Neural progenitor cell (in vitro differentiated cells): ENCODE measurements around the gene AGPAT4. TPM values are rescaled to one million over a fixed set of nuclear protein-coding genes. Genes with fewer than 3 reads are reported as not detected.
A peak's percentile ranks its signal among the peaks of the same experiment; 100 is the strongest.

ENCODE experiments used
- DNase-seq: peaks from one replicate; pipeline ENCODE4 v3.0.0-alpha.2; 2016; ENCODE audit warnings: low spot score
- H2AFZ ChIP-seq: fragments of 200-600 bp; sonication (generic); replicated peaks from 2 replicates; pipeline ENCODE4 v1.6.1; 2016; ENCODE audit warnings: antibody characterized with exemption
- H3F3A ChIP-seq: fragments of 200-600 bp; sonication (generic); 2 replicates; pipeline ENCODE4 v1.6.1; 2016; ENCODE audit warnings: antibody characterized with exemption, low read depth
- H3K27ac ChIP-seq: fragments of 200-600 bp; sonication (generic); 2 replicates; pipeline ENCODE4 v1.5.1; 2016; ENCODE audit warnings: mild to moderate bottlenecking
- H3K27me3 ChIP-seq: fragments of 200-600 bp; sonication (generic); 2 replicates; pipeline ENCODE4 v1.6.1; 2016; ENCODE audit warnings: mild to moderate bottlenecking, moderate library complexity
- H3K36me3 ChIP-seq: fragments of 200-600 bp; sonication (generic); 2 replicates; pipeline ENCODE4 v1.5.1; 2016
- H3K4me1 ChIP-seq: fragments of 200-600 bp; sonication (generic); 2 replicates; pipeline ENCODE4 v1.6.1; 2016; ENCODE audit warnings: mixed run types
- H3K4me2 ChIP-seq: fragments of 200-600 bp; sonication (generic); 2 replicates; pipeline ENCODE4 v1.6.1; 2016
- H3K4me3 ChIP-seq: fragments of 200-600 bp; sonication (generic); 2 replicates; pipeline ENCODE4 v1.5.1; 2016
- H3K79me2 ChIP-seq: fragments of 200-600 bp; sonication (generic); 2 replicates; pipeline ENCODE4 v1.6.1; 2016; ENCODE audit warnings: low read depth
- H3K9ac ChIP-seq: fragments of 200-600 bp; sonication (generic); 2 replicates; pipeline ENCODE4 v1.6.1; 2016
- H3K9me3 ChIP-seq: fragments of 200-600 bp; sonication (generic); 2 replicates; pipeline ENCODE4 v1.5.1; 2016; ENCODE audit warnings: low read depth
- H4K20me1 ChIP-seq: fragments of 200-600 bp; sonication (generic); 2 replicates; pipeline ENCODE4 v1.6.1; 2016; ENCODE audit warnings: low read depth
- H3K27ac Mint-ChIP-seq: 3 replicates; pipeline ENCODE4 v1.8.0; 2021; ENCODE audit warnings: mixed read lengths
- H3K27me3 Mint-ChIP-seq: 2 replicates; pipeline ENCODE4 v1.8.0; 2022; ENCODE audit warnings: low read depth, mild to moderate bottlenecking, inconsistent platforms, moderate library complexity, mixed read lengths; ENCODE audit not compliant: insufficient read depth
- H3K36me3 Mint-ChIP-seq: 3 replicates; pipeline ENCODE4 v1.8.0; 2021; ENCODE audit warnings: mixed read lengths
- H3K4me1 Mint-ChIP-seq: 3 replicates; pipeline ENCODE4 v1.8.0; 2021; ENCODE audit warnings: mixed read lengths
- H3K4me3 Mint-ChIP-seq: 3 replicates; pipeline ENCODE4 v1.8.0; 2021; ENCODE audit warnings: mild to moderate bottlenecking, moderate library complexity, mixed read lengths
- H3K9me3 Mint-ChIP-seq: 3 replicates; pipeline ENCODE4 v1.8.0; 2020; ENCODE audit warnings: mixed read lengths
- CTCF ChIP-seq: fragments of 200-600 bp; sonication (generic); IDR thresholded peaks from 2 replicates; pipeline ENCODE4 v1.5.1; 2017; ENCODE audit warnings: antibody characterized with exemption, mild to moderate bottlenecking
- EZH2 ChIP-seq: fragments of 200-600 bp; sonication (generic); IDR thresholded peaks from 2 replicates; pipeline ENCODE4 v1.6.1; 2017; ENCODE audit warnings: antibody characterized with exemption, mild to moderate bottlenecking, moderate library complexity
- EZH2phosphoT487 ChIP-seq: fragments of 200-600 bp; sonication (generic); IDR thresholded peaks from 2 replicates; pipeline ENCODE4 v1.6.1; 2017; ENCODE audit warnings: antibody characterized with exemption
- total RNA-seq: library from RNA; depleted of rRNA; stranded (reverse); fragments of >200 nt; gene quantifications from 2 replicates; pipeline ENCODE4 v1.2.3, GENCODE V29; 2015; ENCODE audit warnings: low replicate concordance

The AGPAT4 gene
- total RNA-seq, 1 donor from 2014 or later: 30.5 TPM

GRCh38 chr6:161161121-161161520 is 112.7 kb downstream of the AGPAT4 start:
- no peaks in the 10 kb centered on the region for H3K27me3 ChIP-seq
- H3K4me2 ChIP-seq: no peak overlapping the region
- H3K36me3 Mint-ChIP-seq: peaks cover 55% of the 10 kb centered on the region
- no peaks in the 10 kb centered on the region for H3F3A ChIP-seq
- H3K27ac Mint-ChIP-seq: no peak overlapping the region
- H3K79me2 ChIP-seq: no peaks in the 10 kb centered on the region
- no peak overlapping the region for H3K4me3 ChIP-seq
- H2AFZ ChIP-seq: no peak overlapping the region
- peaks cover 6% of the 10 kb centered on the region for H3K4me1 ChIP-seq
- DNase-seq: no peak
- H3K4me1 Mint-ChIP-seq: peaks cover 8% of the 10 kb centered on the region
- H3K36me3 ChIP-seq: no peaks in the 10 kb centered on the region
- no peaks in the 10 kb centered on the region for H3K9me3 ChIP-seq
- no peak overlapping the region for H3K4me3 Mint-ChIP-seq
- no peaks in the 10 kb centered on the region for H3K9me3 Mint-ChIP-seq
- no peak overlapping the region for H3K27ac ChIP-seq
- H4K20me1 ChIP-seq: peaks cover 15% of the 10 kb centered on the region
- H3K27me3 Mint-ChIP-seq: no peaks in the 10 kb centered on the region
- TF ChIP-seq CTCF: no peak
- no peak for TF ChIP-seq EZH2phosphoT487
- TF ChIP-seq EZH2: no peak
- H3K9ac ChIP-seq: no peak overlapping the region

- H3K36me3 Mint-ChIP-seq: peaks cover 30% of the 10 kb centered on the region
These were observed 119.0 kb downstream of the AGPAT4 start for GRCh38 chr6:161154796-161155335.

GRCh38 chr6:161153725-161154124 is 120.1 kb downstream of the AGPAT4 start:
- H3K9me3 ChIP-seq: no peaks in the 10 kb centered on the region
- H3K79me2 ChIP-seq: no peaks in the 10 kb centered on the region
- DNase-seq: no peak
- no peak for TF ChIP-seq EZH2phosphoT487
- no peak for TF ChIP-seq CTCF
- no peak for TF ChIP-seq EZH2
- no peak overlapping the region for H2AFZ ChIP-seq
- H4K20me1 ChIP-seq: no peaks in the 10 kb centered on the region
- Mint-ChIP-seq H3K4me3 (no peak overlapping the region), H3K27ac (no peak overlapping the region), H3K4me1 (no peaks in the 10 kb centered on the region), H3K36me3 (peaks cover 33% of the 10 kb centered on the region), H3K9me3 (no peaks in the 10 kb centered on the region), H3K27me3 (no peaks in the 10 kb centered on the region)
- H3F3A ChIP-seq: no peaks in the 10 kb centered on the region
- no peak overlapping the region for H3K4me2 ChIP-seq
- H3K27me3 ChIP-seq: no peaks in the 10 kb centered on the region
- no peak overlapping the region for H3K9ac ChIP-seq
- no peak overlapping the region for H3K4me3 ChIP-seq
- H3K27ac ChIP-seq: no peak overlapping the region
- no peaks in the 10 kb centered on the region for H3K4me1 ChIP-seq
- no peaks in the 10 kb centered on the region for H3K36me3 ChIP-seq

More at GRCh38 chr6:161154796-161155335, 119.0 kb downstream of the AGPAT4 start:
- TF ChIP-seq EZH2phosphoT487: no peak
- no peaks in the 10 kb centered on the region for H3K27me3 ChIP-seq
- H2AFZ ChIP-seq: no peak overlapping the region
- no peak for DNase-seq
- Mint-ChIP-seq H3K9me3 (no peaks in the 10 kb centered on the region), H3K4me1 (no peaks in the 10 kb centered on the region), H3K27me3 (no peaks in the 10 kb centered on the region), H3K27ac (no peak overlapping the region), H3K4me3 (no peak overlapping the region)
- no peak overlapping the region for H3K4me3 ChIP-seq
- H3K27ac ChIP-seq: no peak overlapping the region
- no peaks in the 10 kb centered on the region for H3F3A ChIP-seq
- H3K4me2 ChIP-seq: no peak overlapping the region
- H3K79me2 ChIP-seq: no peaks in the 10 kb centered on the region
- H4K20me1 ChIP-seq: no peaks in the 10 kb centered on the region
- no peak overlapping the region for H3K9ac ChIP-seq
- no peaks in the 10 kb centered on the region for H3K36me3 ChIP-seq
- H3K4me1 ChIP-seq: no peaks in the 10 kb centered on the region
- H3K9me3 ChIP-seq: no peaks in the 10 kb centered on the region

- no peak overlapping the region for H3K4me3 ChIP-seq
- peaks cover 35% of the 10 kb centered on the region for H3K36me3 Mint-ChIP-seq
- no peak overlapping the region for H3K27ac Mint-ChIP-seq
- H3K4me2 ChIP-seq: no peak overlapping the region
- H3K27ac ChIP-seq: no peak overlapping the region
- no peak for DNase-seq
- H3K27me3 ChIP-seq: no peaks in the 10 kb centered on the region
- H3K9me3 ChIP-seq: no peaks in the 10 kb centered on the region
- no peaks in the 10 kb centered on the region for H4K20me1 ChIP-seq
- H3K4me1 Mint-ChIP-seq: no peaks in the 10 kb centered on the region
- no peak overlapping the region for H3K9ac ChIP-seq
- H3K79me2 ChIP-seq: no peaks in the 10 kb centered on the region
- no peaks in the 10 kb centered on the region for H3K36me3 ChIP-seq
- no peak overlapping the region for H3K4me3 Mint-ChIP-seq
- no peaks in the 10 kb centered on the region for H3K4me1 ChIP-seq
- peak; percentile 33 for TF ChIP-seq CTCF
- TF ChIP-seq EZH2phosphoT487: no peak
- no peak overlapping the region for H2AFZ ChIP-seq
- H3K27me3 Mint-ChIP-seq: no peaks in the 10 kb centered on the region
- no peaks in the 10 kb centered on the region for H3K9me3 Mint-ChIP-seq
- H3F3A ChIP-seq: no peaks in the 10 kb centered on the region
These were observed 120.8 kb downstream of the AGPAT4 start for GRCh38 chr6:161152907-161153662.
